Measurements from ENCODE around the gene CLEC4D. TPM values are rescaled to one million over a fixed set of nuclear protein-coding genes. Genes with fewer than 3 reads are reported as not detected.

Gene CLEC4D
- total and polyA plus RNA-seq, 9 donors: 0.05 to 0.35 (median 0.15) TPM; not detected in 6

DNA sequence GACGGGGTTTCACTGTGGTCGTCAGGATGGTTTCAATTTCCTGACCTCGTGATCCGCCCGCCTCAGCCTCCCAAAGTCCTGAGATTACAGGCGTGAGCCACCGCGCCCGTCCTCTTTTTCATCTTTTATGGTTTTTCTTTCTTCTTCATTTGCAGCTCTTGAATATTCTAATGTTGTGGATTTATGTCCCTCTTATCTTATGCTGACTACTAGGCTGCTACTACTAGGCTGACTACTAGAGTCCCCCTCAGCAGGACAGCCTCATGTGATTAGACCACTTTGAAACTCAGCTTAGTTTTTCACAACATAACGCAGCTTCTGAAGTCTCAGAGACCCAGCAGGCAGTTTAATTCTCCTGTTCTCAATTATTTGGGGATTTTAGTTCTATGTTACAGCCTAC, 28.3 kb downstream of the CLEC4D start:
- TF ChIP-seq EP300 (IDR thresholded peaks at IDR 0.05) (no peak), POLR2A (IDR thresholded peaks at IDR 0.05) (no peak)
- TF ChIP-seq, protein P1, sequence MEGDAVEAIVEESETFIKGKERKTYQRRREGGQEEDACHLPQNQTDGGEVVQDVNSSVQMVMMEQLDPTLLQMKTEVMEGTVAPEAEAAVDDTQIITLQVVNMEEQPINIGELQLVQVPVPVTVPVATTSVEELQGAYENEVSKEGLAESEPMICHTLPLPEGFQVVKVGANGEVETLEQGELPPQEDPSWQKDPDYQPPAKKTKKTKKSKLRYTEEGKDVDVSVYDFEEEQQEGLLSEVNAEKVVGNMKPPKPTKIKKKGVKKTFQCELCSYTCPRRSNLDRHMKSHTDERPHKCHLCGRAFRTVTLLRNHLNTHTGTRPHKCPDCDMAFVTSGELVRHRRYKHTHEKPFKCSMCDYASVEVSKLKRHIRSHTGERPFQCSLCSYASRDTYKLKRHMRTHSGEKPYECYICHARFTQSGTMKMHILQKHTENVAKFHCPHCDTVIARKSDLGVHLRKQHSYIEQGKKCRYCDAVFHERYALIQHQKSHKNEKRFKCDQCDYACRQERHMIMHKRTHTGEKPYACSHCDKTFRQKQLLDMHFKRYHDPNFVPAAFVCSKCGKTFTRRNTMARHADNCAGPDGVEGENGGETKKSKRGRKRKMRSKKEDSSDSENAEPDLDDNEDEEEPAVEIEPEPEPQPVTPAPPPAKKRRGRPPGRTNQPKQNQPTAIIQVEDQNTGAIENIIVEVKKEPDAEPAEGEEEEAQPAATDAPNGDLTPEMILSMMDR (IDR thresholded peaks at IDR 0.05): no peak
- intact Hi-C loops (cut with DNase I): no loop called here
- H3K27me3 ChIP-seq: no peaks in the 10 kb centered on the region
- 80 to 86% (median 86%) methylated on average over 10 of the region's 10 CpGs for WGBS, 3 donors
- no peaks in the 10 kb centered on the region for H3K9me3 ChIP-seq
- H3K4me3 ChIP-seq: no peak overlapping the region
- DNase-seq: no peak
- no peaks in the 10 kb centered on the region for H3K4me1 ChIP-seq (ENCODE audit: insufficient read depth)
- no peaks in the 10 kb centered on the region for H3K36me3 ChIP-seq
- no peak overlapping the region for H3K27ac ChIP-seq

DNA sequence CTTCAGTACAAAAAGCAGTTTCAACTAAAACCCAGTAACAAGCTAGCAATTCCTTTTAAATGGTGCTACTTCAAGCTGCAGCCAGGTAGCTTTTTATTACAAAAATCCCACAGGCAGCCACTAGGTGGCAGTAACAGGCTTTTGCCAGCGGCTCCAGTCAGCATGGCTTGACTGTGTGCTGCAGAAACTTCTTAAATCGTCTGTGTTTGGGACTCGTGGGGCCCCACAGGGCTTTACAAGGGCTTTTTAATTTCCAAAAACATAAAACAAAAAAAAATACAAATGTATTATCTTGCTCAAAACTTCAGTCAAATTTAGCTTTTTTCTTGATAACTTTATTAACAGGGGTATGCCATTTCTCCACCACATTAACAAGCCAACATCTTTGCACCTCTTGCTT, 31.0 kb downstream of the CLEC4D start:
- 1 to 2% (median 1%) methylated on average over 3 of the region's 3 CpGs for WGBS, 3 donors
- DNase-seq: peak; percentile 31 to 53 (median 45)
- H3K4me3 ChIP-seq: no peak overlapping the region
- no peaks in the 10 kb centered on the region for H3K4me1 ChIP-seq (ENCODE audit: insufficient read depth)
- no peaks in the 10 kb centered on the region for H3K9me3 ChIP-seq
- TF ChIP-seq, protein P1 (IDR thresholded peaks at IDR 0.05): peak; percentile 29 to 83 (median 51)
- TF ChIP-seq EP300 (IDR thresholded peaks at IDR 0.05) (no peak), POLR2A (IDR thresholded peaks at IDR 0.05) (no peak)
- intact Hi-C loops (cut with DNase I): no loop called here
- H3K27ac ChIP-seq: no peak overlapping the region
- no peaks in the 10 kb centered on the region for H3K27me3 ChIP-seq
- no peaks in the 10 kb centered on the region for H3K36me3 ChIP-seq

DNA sequence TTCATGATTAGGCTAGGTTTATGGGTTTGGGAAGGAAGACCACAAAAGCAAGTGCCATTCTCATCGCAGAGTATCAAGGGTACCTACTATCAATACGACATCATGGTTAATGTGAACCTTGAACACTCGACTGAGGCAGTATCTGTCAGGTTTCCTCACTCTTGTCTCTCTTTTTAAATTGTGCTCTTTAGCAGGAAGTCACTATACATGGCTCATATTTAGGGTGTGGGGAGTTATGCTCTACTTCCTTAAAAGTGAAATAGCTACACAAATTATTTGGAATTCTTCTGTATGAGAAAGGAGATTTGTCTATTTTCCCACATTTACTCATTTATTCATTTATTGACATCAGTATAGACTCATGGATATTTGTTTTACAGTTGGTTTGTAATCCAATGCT, 33.3 kb downstream of the CLEC4D start:
- Histone ChIP-seq H3K27me3 (no peaks in the 10 kb centered on the region), H3K4me1 (ENCODE audit: insufficient read depth) (no peaks in the 10 kb centered on the region), H3K27ac (no peak overlapping the region), H3K4me3 (no peak overlapping the region), H3K36me3 (no peaks in the 10 kb centered on the region), H3K9me3 (no peaks in the 10 kb centered on the region)
- DNase-seq: no peak
- 75 to 82% (median 80%) methylated on average over 3 of the region's 3 CpGs for WGBS, 3 donors
- TF ChIP-seq, protein P1 (IDR thresholded peaks at IDR 0.05): no peak
- no peak for TF ChIP-seq EP300 (IDR thresholded peaks at IDR 0.05)
- TF ChIP-seq POLR2A (IDR thresholded peaks at IDR 0.05): no peak
- intact Hi-C loops (cut with DNase I): no loop called here

DNA sequence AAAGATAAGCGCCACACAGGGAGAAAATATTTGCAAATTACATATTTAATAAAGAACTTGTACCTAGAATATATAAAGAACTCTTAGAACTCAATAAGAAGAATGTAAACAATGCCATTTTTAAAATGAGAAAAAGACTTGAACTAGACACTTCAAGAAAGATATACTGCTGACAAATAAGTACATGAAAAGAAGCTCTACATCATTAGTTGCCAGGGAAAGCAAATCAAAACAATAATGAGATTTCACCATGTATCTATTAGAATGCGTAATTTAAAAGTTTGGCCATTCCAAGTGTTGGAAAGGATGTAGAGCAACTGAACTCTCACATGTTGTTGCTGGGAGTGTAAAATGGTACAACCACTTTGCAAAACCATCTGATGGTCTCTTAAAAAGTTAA, 34.3 kb downstream of the CLEC4D start:
- TF ChIP-seq EP300 (IDR thresholded peaks at IDR 0.05) (no peak), POLR2A (IDR thresholded peaks at IDR 0.05) (no peak)
- TF ChIP-seq, protein P1 (IDR thresholded peaks at IDR 0.05): no peak
- Histone ChIP-seq H3K9me3 (no peaks in the 10 kb centered on the region), H3K27ac (no peak overlapping the region), H3K36me3 (no peaks in the 10 kb centered on the region), H3K27me3 (no peaks in the 10 kb centered on the region), H3K4me3 (no peak overlapping the region), H3K4me1 (ENCODE audit: insufficient read depth) (no peaks in the 10 kb centered on the region)
- WGBS, 3 donors: 37 to 67% (median 67%) methylated on average over 2 of the region's 2 CpGs
- no peak for DNase-seq
- intact Hi-C loops (cut with DNase I): no loop called here

Data from ovary (tissue), 9 donors.